Thymus (tissue), 11 donors: ENCODE results near the gene STMN1. TPM values are rescaled to one million over a fixed set of nuclear protein-coding genes. Genes with fewer than 3 reads are reported as not detected.
"Not testable (repeated sequence)": the region's sequence is repeated elsewhere in the genome, so short reads cannot be mapped to it uniquely, and the experiment has no call there.

Experiments
- DNase-seq, 9 donors: peaks; one replicate each; pipeline ENCODE4 v3.0.0-alpha.2; 2013; ENCODE audit warnings: low spot score in 9 of 9, low read depth in 6 of 9, missing footprints in 1 of 9
- H3K27ac ChIP-seq, 2 donors: one replicate each; pipeline ENCODE4 v1.5.1; 2013; ENCODE audit warnings: control low read depth in 1 of 2, low read depth in 1 of 2, low read length in 1 of 2, mild to moderate bottlenecking in 1 of 2, moderate library complexity in 1 of 2
- H3K27me3 ChIP-seq, 2 donors: one replicate each; pipeline ENCODE4 v1.5.1; 2013; ENCODE audit warnings: low read length in 1 of 2; ENCODE audit not compliant: control insufficient read depth in 2 of 2, insufficient read depth in 1 of 2
- H3K36me3 ChIP-seq, 2 donors: one replicate each; pipeline ENCODE4 v1.5.1; 2013; ENCODE audit warnings: low read length in 1 of 2, mild to moderate bottlenecking in 1 of 2, moderate library complexity in 1 of 2; ENCODE audit not compliant: control insufficient read depth in 2 of 2, insufficient read depth in 2 of 2
- H3K4me1 ChIP-seq, 2 donors: one replicate each; pipeline ENCODE4 v1.5.1; 2013; ENCODE audit warnings: low read length in 2 of 2; ENCODE audit not compliant: control insufficient read depth in 2 of 2, insufficient read depth in 2 of 2
- H3K4me3 ChIP-seq, 2 donors: one replicate each; pipeline ENCODE4 v1.5.1; 2013; ENCODE audit warnings: low read length in 2 of 2, control low read depth in 1 of 2, mild to moderate bottlenecking in 1 of 2
- H3K9me3 ChIP-seq, 2 donors: one replicate each; pipeline ENCODE4 v1.5.1; 2013; ENCODE audit warnings: low read length in 1 of 2, mild to moderate bottlenecking in 1 of 2; ENCODE audit not compliant: control insufficient read depth in 2 of 2, insufficient read depth in 1 of 2
- WGBS: extraction: QIAGEN DNeasy Blood & Tissue Kit; methylation state at CpG from one replicate; pipeline ENCODE4 v1.1.7; 2013; 5-methylcytosine and 5-hydroxymethylcytosine counted together
- polyA plus RNA-seq: library from polyadenylated mRNA; stranded (reverse); fragments of 200-250 nt; gene quantifications from one replicate; pipeline ENCODE4 v1.2.3, GENCODE V29; 2013
- total RNA-seq: library from RNA; stranded (reverse); fragments of 120-200 nt; gene quantifications from one replicate; pipeline ENCODE4 v1.2.4, GENCODE V29; 2013
- donor health status: healthy.

STMN1 gene
- total and polyA plus RNA-seq, 2 donors, result 472 to 1,468 TPM

DNA sequence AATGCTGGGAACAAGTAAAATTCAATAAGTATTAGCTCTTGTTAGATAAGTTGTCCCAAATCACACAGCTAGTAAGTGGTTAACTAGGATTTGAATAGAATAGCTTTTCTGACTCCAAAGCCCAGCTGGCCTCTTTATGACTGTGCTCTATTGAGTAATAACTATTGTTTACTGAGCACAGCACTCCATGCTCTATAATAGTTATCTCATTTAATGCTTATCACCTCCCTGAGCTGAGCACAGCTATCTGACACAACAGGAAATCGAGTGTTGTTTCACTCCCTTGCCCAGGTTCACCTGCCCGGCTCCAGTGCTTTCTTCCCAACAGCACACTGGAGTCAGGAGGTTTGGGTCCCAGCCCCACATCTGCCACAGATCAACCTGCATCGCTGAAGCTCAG lies 38.8 kb upstream of the STMN1 start:
- 97% methylated on average over 3 of the region's 3 CpGs for WGBS
- H3K9me3 ChIP-seq, result peaks cover 2 to 17% of the 10 kb centered on the region in 2 donors
- no peak overlapping the region for H3K27ac ChIP-seq
- no peak overlapping the region for H3K4me3 ChIP-seq
- no peak for DNase-seq
- H3K27me3 ChIP-seq, result no peaks in the 10 kb centered on the region
- peaks cover 0 to 1% of the 10 kb centered on the region in 2 donors for H3K4me1 ChIP-seq
- no peaks in the 10 kb centered on the region for H3K36me3 ChIP-seq

DNA sequence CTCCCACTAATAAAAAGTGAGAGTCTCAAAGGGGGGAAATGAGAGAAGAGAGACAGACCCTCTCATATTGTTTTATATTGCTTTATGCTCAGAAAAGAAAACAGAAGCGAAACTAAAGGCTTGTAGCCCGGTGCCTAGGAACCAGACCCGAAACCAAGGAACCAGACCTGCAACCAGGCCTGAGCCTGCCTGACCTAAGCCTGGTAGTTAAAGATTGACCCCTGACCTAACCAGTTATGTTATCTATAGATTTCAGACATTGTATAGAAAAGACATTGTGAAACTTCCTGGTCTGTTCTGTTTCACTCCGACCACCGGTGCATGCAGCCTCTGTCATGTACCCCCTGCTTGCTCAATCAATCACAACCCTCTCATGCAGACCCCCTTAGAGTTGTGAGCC lies 37.3 kb upstream of the STMN1 start:
- not testable (repeated sequence) for H3K36me3 ChIP-seq, DNase-seq, H3K4me1 ChIP-seq, H3K27ac ChIP-seq, H3K4me3 ChIP-seq, H3K27me3 ChIP-seq
- WGBS, result 85% methylated on average over 5 of the region's 5 CpGs
- H3K9me3 ChIP-seq, result peaks cover 0 to 17% of the 10 kb centered on the region in 2 donors

DNA sequence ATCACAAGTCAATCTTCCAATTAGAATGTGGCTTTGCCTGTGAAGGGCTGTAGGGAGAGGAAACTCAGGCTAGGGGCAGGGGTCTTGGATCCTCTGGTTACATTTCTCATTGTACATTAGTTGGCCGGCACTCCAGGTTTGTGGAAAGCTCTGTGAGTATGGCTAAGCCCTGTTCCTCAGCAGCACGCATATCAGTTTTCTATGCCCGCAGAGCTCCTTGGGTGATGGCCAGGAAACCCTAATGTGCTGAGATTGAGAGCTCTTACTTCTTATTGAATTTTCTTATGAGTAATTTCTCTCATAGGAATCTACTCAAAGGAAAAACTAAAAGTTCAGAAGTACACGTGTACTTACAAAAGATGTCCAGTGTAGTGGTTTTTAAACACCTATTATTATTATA lies 30.7 kb upstream of the STMN1 start:
- WGBS, result 94% methylated on average over 4 of the region's 4 CpGs
- Histone ChIP-seq H3K36me3 (no peaks in the 10 kb centered on the region), H3K27me3 (no peaks in the 10 kb centered on the region), H3K9me3 (peaks cover 0 to 4% of the 10 kb centered on the region in 2 donors), H3K4me1 (no peaks in the 10 kb centered on the region), H3K4me3 (no peak overlapping the region), H3K27ac (no peak overlapping the region)
- DNase-seq, result no peak

DNA sequence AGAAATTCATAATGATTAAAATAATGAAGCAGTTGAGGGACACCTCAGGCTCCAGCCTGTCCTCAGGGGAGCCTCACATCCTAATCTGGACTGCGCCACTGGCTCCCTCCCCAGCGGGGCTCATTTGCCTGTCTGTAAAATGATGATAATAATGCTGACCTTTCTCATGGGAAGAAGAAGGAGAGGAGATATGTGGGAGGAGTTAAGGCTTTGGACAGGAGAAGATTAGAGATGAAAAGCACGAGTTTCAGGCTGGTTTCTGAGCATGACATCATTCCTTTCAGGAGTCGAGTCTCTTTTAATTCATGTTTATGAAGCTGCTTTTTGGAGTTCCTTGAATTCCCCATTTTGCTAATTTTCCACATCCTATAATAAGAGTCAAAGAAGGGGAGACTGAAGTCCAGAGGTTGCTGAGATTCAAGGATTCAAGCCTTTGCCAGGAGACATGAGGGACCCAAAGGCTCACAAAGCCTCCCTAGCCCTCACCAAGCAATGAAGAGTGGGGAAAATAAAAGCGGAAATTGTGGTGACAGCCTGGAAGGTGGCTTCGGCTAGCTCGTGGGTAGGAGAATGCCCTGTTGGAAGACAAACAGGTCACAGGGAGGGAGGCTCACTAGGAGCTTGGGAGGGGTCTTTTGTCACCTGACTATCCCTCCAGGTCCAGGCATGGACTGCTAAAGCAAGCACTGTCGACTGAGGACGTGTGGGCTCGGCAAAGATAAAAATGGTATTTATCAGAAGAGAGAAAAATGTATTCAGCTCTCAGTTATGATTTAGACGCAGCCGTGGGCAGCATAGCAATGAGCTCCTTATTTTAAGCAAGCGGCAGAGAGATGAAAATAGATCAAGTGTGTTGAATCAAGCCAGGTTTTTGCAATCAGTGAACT lies 27.5 kb upstream of the STMN1 start:
- no peak for DNase-seq
- no peaks in the 10 kb centered on the region for H3K9me3 ChIP-seq
- no peak overlapping the region for H3K4me3 ChIP-seq
- no peaks in the 10 kb centered on the region for H3K27me3 ChIP-seq
- no peaks in the 10 kb centered on the region for H3K36me3 ChIP-seq
- H3K4me1 ChIP-seq, result peaks cover 0 to 3% of the 10 kb centered on the region in 2 donors
- H3K27ac ChIP-seq, result no peak overlapping the region
- WGBS, result 87% methylated on average over 13 of the region's 13 CpGs

DNA sequence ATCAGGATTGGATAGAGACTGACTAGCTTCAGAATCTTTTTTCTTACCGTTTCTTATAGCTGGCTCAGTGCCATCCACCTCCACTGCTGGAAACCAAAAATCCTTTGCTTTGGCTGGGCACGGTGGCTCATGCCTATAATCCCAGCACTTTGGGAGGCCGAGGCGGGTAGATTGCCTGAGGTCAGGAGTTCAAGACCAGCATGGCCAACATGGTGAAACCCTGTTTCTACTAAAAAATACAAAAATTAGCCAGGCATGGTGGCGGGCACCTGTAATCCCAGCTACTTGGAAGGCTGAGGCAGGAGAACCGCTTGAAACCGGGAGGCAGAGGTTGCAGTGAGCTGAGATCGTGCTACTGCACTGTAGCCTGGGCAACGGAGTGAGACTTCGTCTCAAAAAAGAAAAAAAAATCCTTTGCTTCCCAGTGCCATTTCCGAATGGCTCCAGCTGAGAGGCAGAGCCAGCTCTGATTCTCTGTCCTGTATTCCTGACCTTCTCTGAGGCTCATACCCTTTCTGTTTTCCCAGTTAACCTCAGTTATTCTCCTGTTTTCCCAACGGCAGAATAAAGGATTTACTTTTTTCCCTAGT lies 26.7 kb upstream of the STMN1 start:
- DNase-seq, H3K9me3 ChIP-seq, H3K36me3 ChIP-seq, H3K27ac ChIP-seq, H3K4me3 ChIP-seq, H3K4me1 ChIP-seq, H3K27me3 ChIP-seq: not testable (repeated sequence)
- WGBS, result 95% methylated on average over 12 of the region's 12 CpGs

DNA sequence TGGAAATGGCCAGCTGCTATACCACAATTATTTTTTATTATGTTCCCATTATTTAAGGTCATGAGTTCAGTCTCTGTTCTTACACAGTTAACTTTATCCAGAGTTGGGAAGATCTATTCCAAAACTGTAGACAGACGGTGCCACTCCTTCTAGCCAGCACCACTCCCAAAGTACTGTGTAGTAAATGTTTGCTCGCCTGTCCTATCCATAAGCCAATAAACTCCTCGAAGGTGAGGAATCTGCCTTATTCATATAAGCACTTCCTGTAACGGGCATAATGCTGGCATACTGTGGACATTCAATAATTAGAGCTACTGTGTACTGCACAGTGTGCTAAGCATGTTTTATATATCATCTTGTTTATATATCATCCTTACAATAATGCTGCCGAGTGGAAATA lies 26.1 kb upstream of the STMN1 start:
- Histone ChIP-seq H3K4me3 (no peak overlapping the region), H3K27ac (no peak overlapping the region), H3K9me3 (no peaks in the 10 kb centered on the region), H3K36me3 (no peaks in the 10 kb centered on the region), H3K4me1 (peaks cover 2 to 15% of the 10 kb centered on the region in 2 donors), H3K27me3 (no peaks in the 10 kb centered on the region)
- no peak for DNase-seq
- WGBS, result 95% methylated on average over 5 of the region's 5 CpGs

DNA sequence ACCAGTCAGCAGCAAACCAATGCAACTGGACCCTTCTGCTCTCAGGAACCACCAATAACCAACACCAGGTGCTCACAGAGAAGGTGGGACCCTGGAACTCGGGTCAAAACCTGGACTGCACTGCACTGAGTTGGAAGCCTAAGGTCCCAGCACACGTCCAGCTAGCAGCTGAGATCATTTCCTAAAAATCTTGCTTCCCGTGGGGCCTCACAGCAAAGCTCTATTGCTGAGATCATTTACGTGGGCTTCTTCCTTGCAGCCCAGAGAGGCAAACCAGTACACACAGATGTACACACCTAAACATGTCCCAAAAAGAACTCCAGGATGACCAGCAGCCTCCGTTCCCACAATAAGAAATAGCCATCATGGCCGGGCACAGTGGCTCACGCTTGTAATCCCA lies 22.8 kb upstream of the STMN1 start:
- H3K27ac ChIP-seq, result no peak overlapping the region
- no peak overlapping the region for H3K4me3 ChIP-seq
- H3K36me3 ChIP-seq, result no peaks in the 10 kb centered on the region
- no peaks in the 10 kb centered on the region for H3K9me3 ChIP-seq
- H3K27me3 ChIP-seq, result no peaks in the 10 kb centered on the region
- no peak for DNase-seq
- peaks cover 5 to 23% of the 10 kb centered on the region in 2 donors for H3K4me1 ChIP-seq
- WGBS, result 95% methylated on average over 7 of the region's 7 CpGs

DNA sequence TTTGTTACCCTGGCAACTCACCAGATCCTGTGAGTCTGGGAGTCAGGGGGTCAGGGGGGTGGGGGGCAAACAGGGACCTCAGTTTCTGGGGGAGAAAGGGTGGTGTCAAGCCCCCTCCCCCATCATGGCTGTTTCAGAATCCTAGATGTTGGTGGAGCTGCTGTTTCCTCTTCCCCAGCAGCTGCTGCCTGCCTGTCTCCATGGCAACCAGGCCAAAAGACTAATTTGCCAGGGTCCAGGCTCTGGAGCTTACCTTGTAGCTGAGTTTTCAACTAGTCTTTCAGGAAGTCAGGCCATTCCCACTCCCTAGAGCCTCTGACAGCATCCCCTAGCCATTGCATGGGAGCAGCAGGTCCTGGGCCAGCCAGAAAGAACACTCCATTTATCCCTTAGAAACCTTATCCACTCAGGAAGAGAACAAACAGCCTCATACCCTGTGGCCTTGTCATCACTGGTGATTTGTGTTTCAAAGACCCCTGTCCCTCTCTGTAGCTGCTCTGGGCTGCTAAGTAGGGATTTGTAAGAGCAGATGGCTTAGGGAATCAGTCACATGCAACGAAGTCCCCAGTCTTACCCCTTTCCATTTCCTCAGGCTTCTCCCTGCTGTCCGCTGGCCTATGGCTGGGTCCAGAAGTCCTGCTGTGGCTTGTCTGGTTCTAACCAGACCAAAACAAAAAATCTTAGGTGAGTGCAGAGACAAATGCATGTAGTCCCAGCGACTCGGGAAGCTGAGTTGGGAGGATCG lies 21.5 kb upstream of the STMN1 start:
- Histone ChIP-seq H3K4me3 (no peak overlapping the region), H3K27ac (no peak overlapping the region), H3K27me3 (peaks cover 0 to 5% of the 10 kb centered on the region in 2 donors), H3K4me1 (peaks cover 14 to 34% of the 10 kb centered on the region in 2 donors), H3K9me3 (no peaks in the 10 kb centered on the region), H3K36me3 (no peaks in the 10 kb centered on the region)
- 93% methylated on average over 5 of the region's 5 CpGs for WGBS
- peak in 3 of 9 donors; percentile 26 to 50 (median 33) for DNase-seq
